Measurements from ENCODE around the gene TTLL13.
A peak's percentile ranks its signal among the peaks of the same experiment; 100 is the strongest.

TTLL13 gene
- total RNA-seq, result 0.10 to 0.17 reads per million in 2 donors

GRCh38 chr15:90249203-90249863 is at the start of gene TTLL13:
TSS of gene TTLL13 (plus strand) at chr15:90249556. CDS start at chr15:90250631, 1,075 bp downstream.
- peak; percentile 19 for DNase-seq

- DNase-seq, result no peak
Measured at GRCh38 chr15:90200534-90201129, 48.7 kb upstream of the TTLL13 start.

- DNase-seq, result peak; percentile 62
Measured at GRCh38 chr15:90201130-90201943, 48.0 kb upstream of the TTLL13 start, which contains the start of gene SEMA4B. TSS of gene SEMA4B (plus strand) at chr15:90201330. CDS start at chr15:90201579, 249 bp downstream.

- DNase-seq, result no peak
Measured at GRCh38 chr15:90201944-90202375, 47.4 kb upstream of the TTLL13 start.

GRCh38 chr15:90202929-90203328 is 46.4 kb upstream of the TTLL13 start:
- no peak for DNase-seq

- DNase-seq, result no peak
Measured at GRCh38 chr15:90203473-90203872, 45.9 kb upstream of the TTLL13 start.

GRCh38 chr15:90203922-90204321 is 45.4 kb upstream of the TTLL13 start:
- no peak for DNase-seq

GRCh38 chr15:90205050-90205848 is 44.1 kb upstream of the TTLL13 start:
- DNase-seq, result no peak

- DNase-seq, result no peak
Measured at GRCh38 chr15:90205886-90206285, 43.5 kb upstream of the TTLL13 start.

GRCh38 chr15:90207252-90207651 is 42.1 kb upstream of the TTLL13 start:
- DNase-seq, result no peak

GRCh38 chr15:90208356-90208755 is 41.0 kb upstream of the TTLL13 start:
- no peak for DNase-seq

GRCh38 chr15:90209591-90209990 is 39.8 kb upstream of the TTLL13 start:
- DNase-seq, result no peak

- DNase-seq, result no peak
Measured at GRCh38 chr15:90210593-90210992, 38.8 kb upstream of the TTLL13 start.

- DNase-seq, result no peak
Measured at GRCh38 chr15:90211009-90211408, 38.3 kb upstream of the TTLL13 start.

- no peak for DNase-seq
Measured at GRCh38 chr15:90211440-90212143, 37.8 kb upstream of the TTLL13 start.

- DNase-seq, result no peak
Measured at GRCh38 chr15:90212221-90213098, 36.9 kb upstream of the TTLL13 start.

GRCh38 chr15:90213122-90213817 is 36.1 kb upstream of the TTLL13 start:
- no peak for DNase-seq

GRCh38 chr15:90213818-90214204 is 35.5 kb upstream of the TTLL13 start:
- DNase-seq, result no peak

GRCh38 chr15:90214553-90215196 is 34.7 kb upstream of the TTLL13 start:
- DNase-seq, result no peak
